ENCODE measurements around the gene SLC38A5.
A peak's percentile ranks its signal among the peaks of the same experiment; 100 is the strongest.
"Not testable (repeated sequence)": the region's sequence is repeated elsewhere in the genome, so short reads cannot be mapped to it uniquely, and the experiment has no call there.

The SLC38A5 gene

DNA sequence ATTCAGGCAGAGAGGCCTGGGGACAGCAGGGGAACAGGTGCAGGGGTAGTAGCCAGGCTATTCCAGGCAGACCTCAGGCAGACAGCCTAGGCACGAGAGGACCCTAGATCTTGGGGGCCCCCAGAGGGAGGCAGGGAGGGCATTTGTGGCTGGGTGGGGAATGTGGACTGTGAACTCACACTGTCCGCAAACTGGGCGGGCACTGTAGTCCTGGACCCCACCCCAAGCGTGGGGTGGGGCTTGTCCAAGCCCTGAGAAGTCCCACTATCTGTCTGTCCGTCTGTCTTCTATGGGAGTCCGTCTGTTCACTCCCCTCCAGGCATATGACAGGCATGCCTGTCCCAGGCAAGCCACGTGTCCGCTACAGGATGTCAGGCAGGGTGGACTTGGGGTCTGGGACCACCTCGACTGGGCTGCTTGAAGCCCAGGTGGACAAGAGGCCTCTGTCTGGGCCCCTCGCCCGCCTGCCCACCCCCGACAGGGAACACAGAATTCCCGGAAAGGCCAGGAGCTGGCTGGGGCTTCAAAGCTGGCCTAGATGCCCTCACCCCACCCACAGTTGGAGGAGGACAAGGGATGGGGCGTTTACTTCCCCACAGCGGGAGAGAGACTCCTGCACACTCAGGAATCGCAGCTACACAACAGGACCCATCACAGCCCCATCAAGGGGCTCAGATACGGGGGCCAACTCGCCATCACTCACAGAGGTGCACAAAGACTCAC lies at the start of gene SLC38A5:
Gene SLC38A5, minus strand, starts transcription at position 151 of the 723 bp plus-strand sequence. CDS start 2,336 bp downstream, outside the sequence.
- no peak for DNase-seq

DNA sequence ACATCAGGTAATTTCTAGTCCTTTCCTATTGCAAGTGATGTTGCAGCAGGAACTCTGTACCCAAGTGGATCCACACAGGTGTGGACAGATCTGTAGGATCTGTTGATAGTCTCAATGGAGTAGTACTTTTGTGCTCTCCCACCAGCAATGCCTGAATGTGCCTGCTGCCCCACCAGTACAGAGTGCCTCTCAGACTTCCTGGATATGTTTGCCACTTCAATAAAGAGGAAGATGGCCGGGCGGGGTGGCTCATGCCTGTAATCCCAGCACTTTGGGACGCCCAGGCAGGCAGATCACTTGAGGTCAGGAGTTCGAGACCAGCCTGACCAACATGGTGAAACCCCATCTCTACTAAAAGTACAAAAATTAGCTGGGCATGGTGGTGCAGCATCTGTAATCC lies 49.4 kb upstream of the SLC38A5 start:
- not testable (repeated sequence) for DNase-seq

DNA sequence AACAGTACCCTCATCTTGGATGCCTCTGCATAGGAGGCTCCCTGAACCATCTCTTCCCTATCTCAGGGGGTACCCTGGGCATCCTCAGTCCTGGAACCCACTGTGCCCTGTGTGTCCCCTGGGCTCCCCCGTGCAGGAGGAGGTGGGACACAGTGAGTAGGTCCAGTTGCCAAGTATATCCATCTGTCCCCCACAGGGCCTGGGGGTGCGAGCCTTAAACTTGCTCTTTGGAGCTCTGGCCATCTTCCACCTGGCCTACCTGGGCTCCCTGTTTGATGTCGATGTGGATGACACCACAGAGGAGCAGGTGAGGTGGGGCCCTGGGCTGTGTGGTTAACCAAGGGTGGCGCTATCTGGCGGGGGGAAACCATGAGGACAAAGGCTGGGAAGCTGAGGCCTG lies 46.9 kb upstream of the SLC38A5 start:
- DNase-seq: no peak

DNA sequence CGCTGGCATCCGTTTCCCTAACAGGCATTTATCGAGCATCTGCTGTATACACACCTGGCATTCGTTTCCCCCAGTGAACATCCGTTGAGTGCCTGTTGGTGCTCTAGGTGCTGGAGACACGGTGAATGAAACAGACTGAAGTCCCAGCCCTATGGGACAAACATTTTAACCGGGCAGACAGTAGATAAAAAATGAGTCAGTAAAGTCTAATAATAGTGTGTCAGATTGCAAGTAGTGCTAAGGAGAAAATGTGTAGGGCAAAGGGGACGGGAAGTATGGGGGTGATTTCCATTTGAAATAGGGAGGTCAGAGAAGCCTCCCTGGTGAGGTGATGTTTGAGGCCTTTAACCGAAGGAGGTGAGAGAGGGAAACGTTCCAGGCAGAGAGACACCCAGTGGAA lies 46.2 kb upstream of the SLC38A5 start:
- DNase-seq: no peak

DNA sequence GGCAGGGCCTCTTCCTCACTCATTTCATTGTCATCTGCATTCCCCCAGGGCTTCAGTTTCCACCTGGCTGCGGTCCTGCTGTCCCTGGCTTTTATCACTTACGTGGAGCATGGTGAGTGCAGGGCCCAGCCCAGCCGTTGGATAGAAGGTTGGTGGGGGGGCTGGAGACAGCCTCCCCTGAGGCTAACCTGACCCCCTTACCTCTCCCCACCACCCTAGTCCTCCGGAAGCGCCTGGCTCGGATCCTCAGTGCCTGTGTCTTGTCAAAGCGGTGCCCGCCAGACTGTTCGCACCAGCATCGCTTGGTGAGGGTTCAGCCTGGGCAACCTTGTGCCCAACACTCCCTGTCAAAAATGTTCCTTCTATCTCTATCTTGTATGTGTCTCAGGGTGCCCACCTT lies 45.8 kb upstream of the SLC38A5 start:
- no peak for DNase-seq

DNA sequence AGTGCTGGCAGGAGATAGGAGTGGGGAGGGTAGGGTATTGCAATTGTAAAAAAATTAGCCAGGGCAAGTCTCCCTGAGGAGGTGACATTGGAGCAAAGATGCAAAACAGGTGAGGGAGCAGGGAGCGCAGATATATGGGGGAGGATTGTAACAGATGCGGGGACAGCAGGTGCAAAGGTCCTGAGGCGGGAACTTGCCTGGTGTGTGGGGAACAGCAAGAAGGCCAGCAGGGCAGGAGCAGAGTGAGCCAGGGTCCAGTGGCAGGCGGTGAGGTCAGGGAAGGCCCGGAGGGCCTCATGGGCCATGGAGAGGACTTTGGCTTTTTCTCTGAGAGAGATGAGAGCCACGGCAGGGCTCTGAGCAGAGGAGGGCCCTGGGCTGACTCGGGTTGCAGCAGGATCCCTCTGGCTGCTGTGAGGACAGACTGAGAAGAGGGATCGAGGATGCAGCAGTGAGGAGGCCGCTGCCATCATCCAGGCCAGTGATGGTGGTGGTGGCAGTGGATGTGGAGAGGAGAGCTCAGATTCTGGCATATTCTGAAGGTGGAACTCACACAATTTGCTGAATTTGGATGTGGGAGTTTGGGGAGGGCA lies 44.9 kb upstream of the SLC38A5 start:
- no peak for DNase-seq

DNA sequence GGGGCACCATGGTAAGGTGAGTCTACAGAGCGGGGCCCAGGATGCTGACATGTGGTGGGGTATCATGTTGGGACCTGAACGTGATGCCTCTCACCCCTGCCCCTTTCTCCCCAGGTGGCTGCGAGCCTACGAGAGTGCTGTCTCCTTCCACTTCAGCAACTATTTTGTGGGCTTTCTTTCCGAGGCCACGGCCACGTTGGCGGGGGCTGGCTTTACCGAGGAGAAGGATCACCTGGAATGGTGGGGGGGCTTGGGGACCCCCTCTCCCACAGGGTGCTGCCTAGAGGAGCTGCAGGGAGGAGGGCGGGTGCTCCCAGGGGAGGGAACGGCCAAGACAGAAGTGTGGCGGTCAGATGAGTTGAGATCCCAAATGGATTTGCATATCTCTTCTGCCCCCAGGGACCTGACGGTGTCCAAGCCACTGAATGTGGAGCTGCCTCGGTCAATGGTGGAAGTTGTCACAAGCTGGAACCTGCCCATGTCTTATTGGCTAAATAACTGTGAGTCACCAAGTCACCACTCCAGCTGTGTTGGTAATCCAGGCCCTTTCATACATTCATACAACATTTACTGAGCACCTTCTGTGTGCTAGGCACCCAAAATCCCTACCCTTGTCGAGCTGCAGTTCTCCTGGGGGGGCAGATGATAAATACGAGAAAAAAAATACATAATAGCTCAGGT lies 44.2 kb upstream of the SLC38A5 start:
- no peak for DNase-seq

DNA sequence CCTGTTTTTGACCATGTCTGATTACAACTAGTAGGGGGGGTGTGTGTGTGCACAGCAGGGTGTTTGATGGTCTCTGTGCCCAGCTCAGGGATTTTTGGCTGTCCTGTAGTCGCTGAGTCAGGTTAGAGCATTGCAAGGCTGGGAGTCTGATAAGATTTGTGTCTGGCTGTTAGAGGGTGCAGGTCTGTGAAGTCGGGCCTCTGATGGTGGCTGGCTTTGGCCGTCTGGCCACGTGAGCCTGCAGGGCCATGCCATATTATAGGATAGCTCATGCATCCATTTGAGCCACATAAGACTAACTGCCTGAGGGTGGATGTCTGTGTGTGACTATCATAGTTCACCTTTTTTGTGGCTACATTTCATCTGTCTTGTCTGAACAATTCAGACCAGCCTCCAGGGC lies 43.6 kb upstream of the SLC38A5 start:
- DNase-seq: no peak

DNA sequence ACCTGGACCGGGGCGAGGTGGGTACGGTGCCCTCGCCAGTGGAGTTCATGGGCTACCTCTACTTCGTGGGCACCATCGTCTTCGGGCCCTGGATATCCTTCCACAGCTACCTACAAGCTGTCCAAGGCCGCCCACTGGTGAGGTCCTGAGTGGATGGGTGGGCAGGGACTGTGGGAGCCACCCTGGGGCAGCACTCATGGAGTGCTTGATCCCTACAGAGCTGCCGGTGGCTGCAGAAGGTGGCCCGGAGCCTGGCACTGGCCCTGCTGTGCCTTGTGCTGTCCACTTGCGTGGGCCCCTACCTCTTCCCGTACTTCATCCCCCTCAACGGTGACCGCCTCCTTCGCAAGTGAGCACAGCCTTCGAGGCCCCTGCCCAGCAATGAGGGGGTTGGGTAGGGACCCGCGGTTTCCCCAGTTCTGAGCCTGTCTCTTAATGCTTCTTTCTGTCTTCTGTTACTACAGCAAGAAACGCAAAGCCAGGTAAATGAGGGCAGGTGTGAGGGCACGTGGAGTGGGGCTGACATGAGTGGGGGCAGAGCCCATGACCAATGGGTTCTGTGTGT lies 42.4 kb upstream of the SLC38A5 start:
- no peak for DNase-seq

DNA sequence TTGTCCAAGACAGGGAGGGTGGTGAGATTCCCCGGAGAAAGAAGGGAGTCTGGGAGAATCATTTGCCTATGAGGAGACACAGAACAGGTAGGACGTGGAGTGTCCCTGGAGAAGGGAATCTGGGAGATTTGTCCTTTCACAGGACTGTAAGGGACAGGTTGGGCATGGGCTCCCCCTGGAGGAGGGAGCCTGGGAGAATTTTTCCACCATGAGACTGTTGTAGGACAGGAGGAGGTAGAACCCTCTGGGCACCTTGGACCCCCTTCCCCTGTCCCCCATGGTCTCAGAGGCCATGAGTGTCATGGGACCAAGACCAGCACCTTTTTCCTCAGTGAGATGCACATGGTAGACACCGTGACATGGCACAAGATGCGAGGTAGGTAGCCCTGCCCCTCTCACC lies 41.5 kb upstream of the SLC38A5 start:
- no peak for DNase-seq

DNA sequence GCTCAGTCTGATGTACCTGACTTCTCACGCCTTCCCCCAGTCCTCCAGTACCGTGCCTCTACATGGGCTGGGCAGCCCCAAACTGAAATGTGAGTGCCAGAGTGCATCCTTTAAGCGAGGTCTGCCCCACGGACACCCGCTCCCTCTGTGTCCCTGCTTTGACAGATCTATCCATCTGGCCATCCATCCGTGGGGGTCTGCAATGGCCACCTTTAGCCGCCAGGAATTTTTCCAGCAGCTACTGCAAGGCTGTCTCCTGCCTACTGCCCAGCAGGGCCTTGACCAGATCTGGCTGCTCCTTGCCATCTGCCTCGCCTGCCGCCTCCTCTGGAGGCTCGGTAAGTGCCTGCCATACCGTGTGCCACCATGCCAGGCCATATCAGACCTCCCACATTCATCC lies 39.6 kb upstream of the SLC38A5 start:
- DNase-seq: no peak

DNA sequence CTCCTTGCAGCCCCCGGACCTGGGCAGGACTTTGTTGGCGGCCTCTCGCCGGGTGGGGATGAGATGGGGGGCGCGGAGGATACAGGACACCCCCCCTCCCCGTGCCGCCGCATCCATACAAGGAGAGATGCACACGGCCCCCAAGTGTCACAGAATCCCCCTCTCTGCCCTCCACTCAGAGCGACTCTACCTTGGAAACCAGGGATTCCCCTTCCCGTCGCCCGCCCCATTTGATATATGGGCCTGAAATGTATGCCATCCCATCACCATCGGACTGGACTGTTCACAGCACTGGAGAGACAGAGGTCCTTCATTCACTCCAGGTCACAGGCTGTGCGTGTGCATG lies 39.2 kb upstream of the SLC38A5 start:
- no peak for DNase-seq

DNA sequence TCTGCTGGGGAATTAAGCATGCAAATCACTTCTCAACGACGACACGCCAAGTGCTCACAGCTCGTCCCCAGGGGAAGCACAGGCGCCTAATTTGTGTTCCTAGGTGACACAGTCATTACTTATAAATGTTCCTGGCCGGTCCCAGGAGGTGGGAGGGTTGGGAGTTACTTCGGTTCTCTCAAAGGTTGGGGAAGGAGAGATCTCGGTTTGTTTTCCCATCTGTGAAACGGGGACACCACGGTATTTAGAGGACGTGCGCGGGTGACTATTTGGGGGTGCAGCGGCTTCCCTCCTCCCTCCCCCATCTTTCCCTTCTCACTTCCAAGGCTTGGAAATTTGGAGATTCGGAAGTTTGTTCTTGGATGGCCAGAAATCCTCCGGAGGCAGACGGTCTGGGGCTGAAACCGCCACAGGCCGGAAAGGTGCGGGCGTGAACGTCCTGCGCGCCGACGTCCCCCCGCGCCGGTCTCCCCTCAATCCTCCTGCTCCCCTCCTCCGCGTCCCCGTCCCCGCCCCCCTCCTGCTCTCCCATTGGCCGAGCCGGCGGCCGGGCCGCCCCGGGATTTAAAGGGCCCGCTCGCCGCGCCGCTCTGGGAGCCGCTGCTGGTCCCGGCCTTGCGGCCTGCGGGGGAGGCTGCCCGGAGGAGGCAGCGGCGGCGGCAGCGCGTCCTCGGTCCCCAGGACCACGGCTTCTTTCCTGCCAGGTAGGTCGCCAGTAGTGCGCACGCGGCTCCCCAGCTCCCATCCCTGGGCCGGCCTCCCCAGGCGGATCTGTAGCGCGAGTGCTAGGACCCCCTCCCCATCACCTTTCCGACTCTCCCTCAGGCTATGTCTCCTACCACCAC lies 38.6 kb upstream of the SLC38A5 start, which contains the start of gene PORCN:
Gene PORCN, plus strand, starts transcription at position 593 of the 845 bp plus-strand sequence. CDS start 829 bp downstream, outside the sequence.
- DNase-seq: peak; percentile 77

DNA sequence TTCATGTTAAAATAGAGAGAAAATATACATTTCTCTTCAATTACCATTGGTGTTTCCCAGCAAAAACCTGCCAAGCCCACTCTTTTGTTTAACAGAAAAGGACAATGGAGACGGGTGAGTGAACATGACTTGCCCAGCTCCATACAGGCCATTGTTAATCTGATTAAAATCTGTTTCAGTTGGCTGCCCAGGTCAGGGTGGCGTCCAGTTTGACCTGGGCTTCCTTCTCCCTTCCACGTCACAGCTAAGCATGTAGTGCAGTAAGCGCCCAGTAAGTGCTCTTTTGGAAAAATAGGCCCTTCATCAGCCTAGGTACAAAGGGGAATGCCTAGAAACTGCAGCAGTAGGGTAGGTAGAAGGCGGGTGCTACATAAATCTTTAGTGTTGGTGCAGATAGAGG lies 37.2 kb upstream of the SLC38A5 start:
- no peak for DNase-seq

DNA sequence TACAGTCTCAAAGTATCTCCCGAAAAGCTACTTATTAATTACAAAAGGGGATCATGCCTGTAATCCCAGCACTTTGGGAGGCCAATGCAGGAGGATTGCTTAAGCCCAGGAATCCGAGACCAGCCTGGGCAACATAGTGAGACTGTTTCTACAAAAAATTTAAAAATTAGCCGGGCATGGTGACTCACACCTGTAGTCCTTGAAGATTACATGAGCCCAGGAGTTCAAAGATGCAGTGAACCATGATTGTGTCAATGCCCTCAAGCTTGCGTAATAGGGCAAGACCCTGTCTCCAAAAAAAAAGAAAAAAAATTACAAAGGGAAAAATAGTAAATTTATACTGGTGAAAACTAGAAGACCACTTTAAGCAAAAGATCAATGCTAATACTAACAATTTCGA lies 35.4 kb upstream of the SLC38A5 start:
- DNase-seq: no peak

DNA sequence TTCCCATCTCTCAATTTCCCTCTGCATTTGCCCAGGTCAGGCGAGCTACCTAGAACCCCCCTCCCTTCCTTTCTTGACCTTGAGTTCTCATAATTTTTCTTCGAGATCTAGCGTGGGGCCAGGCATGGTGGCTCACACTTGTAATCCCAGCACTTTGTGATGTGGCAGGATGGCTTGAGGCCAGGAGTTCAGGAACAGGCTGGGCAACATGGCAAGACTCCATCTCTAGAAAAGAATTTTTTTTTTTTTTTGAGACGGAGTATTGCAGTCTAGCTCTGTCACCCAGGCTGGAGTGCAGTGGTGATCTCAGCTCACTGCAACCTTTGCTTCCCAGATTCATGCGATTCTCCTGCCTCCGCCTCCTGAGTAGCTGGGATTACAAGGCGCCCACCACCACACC lies 34.2 kb upstream of the SLC38A5 start:
- DNase-seq: no peak

DNA sequence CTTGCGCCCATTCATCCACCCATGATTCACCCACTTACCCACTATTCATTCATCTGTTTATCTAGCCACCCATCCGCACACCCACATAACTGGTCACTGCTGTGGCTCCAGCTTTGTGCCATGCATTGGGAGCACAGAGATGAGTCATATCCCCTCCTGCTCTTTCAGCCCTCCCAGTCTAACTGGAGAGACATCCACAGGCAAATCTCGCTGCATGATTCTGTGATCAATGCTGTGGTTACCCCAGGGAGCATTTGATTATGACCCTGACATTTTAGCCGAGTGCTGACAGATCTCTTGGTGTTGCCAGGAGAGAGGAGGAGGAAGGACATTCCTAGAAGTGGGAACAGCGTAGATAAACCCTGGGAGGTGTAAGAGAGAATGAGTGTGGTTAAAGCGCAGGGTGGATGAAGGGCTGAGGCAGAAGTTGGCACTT lies 28.3 kb upstream of the SLC38A5 start:
- no peak for DNase-seq

DNA sequence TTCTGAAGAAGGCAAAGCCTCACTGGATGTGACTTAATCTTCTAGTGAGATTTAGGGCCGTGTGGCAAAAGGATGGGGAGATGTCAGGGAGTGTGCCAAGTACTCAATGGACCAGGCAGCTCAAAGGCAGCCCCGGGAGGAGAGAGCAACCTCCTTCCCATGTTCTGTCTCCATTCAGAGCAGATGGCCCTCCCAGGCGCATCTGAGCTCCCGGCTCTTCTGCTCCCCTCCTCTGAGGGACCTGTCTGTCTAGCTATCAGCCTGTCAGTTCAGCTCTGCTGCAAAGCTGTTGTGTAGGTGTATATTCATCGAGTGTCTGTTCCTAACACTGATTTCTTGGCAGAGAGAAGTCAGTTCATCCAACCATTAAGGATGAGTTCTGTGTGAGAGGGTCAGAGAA lies 27.8 kb upstream of the SLC38A5 start:
- DNase-seq: no peak

DNA sequence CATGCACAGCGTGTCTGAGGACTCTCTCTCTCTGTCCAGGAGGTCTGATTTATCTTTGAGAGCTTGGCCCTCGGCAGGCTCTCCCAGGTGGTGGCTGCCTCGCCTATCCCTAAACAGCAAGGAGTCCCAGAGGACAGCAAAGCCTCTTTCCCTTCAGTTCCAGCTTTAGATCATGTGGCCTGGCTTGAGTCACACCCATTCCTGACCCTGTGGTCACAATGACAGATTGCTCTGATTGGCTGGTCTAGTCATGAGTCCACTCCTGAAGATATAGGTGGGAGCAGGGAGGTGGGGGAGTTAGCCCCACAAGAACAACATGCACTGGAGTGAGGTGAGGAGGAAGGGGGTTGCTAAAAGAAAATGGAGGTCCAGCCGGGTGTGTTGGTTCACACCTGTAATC lies 26.6 kb upstream of the SLC38A5 start:
- DNase-seq: no peak

DNA sequence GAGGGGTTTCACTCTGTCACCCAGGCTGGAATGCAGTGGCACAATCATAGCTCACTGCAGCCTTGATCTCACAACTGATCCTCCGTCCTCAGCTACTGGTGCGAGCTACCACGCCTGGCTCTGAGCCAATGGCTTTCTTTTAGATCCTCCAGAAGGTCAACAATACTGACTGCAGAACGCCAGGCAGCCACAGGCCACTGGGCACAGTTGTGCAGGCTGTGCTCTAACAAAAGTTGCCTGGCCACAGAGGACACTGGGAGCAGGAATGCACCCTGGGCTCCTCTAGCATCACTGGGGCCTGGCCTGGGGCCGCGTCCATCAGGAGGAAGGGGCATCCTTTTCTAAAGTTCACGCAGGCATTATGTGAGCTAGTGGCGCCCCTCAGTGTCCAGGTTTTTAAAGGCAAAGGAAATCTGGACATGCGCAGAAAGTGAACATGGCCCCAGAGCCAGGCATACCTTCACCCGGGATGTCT lies 23.9 kb upstream of the SLC38A5 start:
- DNase-seq: no peak

DNA sequence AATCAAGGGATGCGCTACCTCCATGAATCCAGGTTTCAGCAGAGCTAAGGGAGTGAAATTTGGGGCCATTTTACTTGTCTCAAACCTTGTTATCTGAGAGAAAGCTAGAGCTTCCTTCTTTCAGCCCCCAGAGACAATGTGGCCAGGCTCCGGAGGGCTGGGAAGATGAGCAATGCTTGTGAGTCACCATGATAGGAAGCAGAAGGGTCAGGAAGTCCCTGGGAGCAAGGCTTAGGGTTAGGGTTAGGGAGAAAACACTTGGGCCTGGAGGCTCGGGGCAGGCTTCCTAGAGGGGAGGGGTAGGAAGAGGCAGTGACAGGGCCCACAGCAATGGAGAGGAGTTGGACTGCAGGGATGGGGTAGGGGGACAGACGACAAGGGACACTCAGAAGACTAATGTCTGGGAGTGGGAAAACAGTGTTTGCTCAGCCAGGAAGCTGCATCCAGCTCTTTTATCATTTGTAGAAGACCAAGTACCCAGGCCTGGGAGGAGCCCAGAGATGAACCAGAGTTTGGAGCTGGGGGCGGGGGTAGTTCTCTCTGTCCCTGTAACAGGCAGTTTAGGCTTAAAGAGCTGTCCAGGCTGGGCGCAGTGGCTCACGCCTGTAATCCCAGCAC lies 22.3 kb upstream of the SLC38A5 start:
- DNase-seq: no peak

DNA sequence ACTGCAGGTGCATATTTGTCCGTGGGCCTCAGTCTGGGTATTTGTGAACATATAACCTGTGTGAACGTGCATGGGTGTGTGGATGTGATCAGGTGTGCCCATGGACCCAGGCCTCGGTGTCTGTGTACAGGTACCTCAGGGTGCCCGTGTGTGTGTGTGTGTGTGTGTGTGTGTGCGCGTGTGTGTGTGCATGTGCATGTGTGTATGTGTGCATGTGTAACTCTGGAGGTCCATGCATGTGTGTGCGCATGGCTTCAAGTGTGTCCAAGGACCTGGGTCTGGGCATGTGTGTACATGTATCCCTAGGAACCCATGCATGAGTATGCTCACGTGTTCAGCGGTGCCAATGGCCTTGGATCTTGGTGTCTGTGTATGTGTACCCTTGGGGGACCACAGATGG lies 21.7 kb upstream of the SLC38A5 start:
- DNase-seq: no peak

Data from activated gamma-delta T cell treated with Interleukin-2 at 50 U/mL for 16 hours (primary cell).